Choroid plexus epithelial cell (primary cell): ENCODE results near the gene CA7.

Experiments used
- DNase-seq: peaks from one replicate; pipeline ENCODE4 v3.0.0-alpha.2; 2010; ENCODE audit warnings: low read depth
- H3K4me3 ChIP-seq: 2 replicates; pipeline ENCODE4 v1.5.1; 2011; ENCODE audit warnings: low read depth, mild to moderate bottlenecking, control low read depth, low read length, moderate library complexity
- CTCF ChIP-seq: conservative IDR thresholded peaks from 2 replicates; pipeline ENCODE4 v1.5.1; 2011; ENCODE audit warnings: low read depth, mild to moderate bottlenecking, control low read depth, inconsistent platforms, low read length, moderate library complexity

CA7 gene

GRCh38 chr16:66832661-66833305, 11.4 kb upstream of the CA7 start:
- no peak overlapping the region for H3K4me3 ChIP-seq
- TF ChIP-seq CTCF: no peak
- peak; percentile 72 for DNase-seq

GRCh38 chr16:66834746-66835145, 9.5 kb upstream of the CA7 start:
- H3K4me3 ChIP-seq: no peak overlapping the region
- no peak for TF ChIP-seq CTCF
- DNase-seq: no peak

- TF ChIP-seq CTCF: no peak
- no peak overlapping the region for H3K4me3 ChIP-seq
Observed at GRCh38 chr16:66840883-66841282, 3.3 kb upstream of the CA7 start.

GRCh38 chr16:66841366-66841765, 2.8 kb upstream of the CA7 start:
- DNase-seq: no peak
- no peak overlapping the region for H3K4me3 ChIP-seq
- no peak for TF ChIP-seq CTCF

More at GRCh38 chr16:66840883-66841282, 3.3 kb upstream of the CA7 start:
- no peak for DNase-seq

GRCh38 chr16:66842765-66843164, 1.4 kb upstream of the CA7 start:
- peak; percentile 38 for DNase-seq
- no peak for TF ChIP-seq CTCF
- no peak overlapping the region for H3K4me3 ChIP-seq

- no peak for DNase-seq
- no peak overlapping the region for H3K4me3 ChIP-seq
- no peak for TF ChIP-seq CTCF
Observed at GRCh38 chr16:66843191-66843590, 1.0 kb upstream of the CA7 start.

GRCh38 chr16:66844009-66844341, 239 bp upstream of the CA7 start:
- DNase-seq: no peak
- TF ChIP-seq CTCF: no peak
- H3K4me3 ChIP-seq: no peak overlapping the region
